ENCODE results near the gene TMEM235.

Gene TMEM235

DNA sequence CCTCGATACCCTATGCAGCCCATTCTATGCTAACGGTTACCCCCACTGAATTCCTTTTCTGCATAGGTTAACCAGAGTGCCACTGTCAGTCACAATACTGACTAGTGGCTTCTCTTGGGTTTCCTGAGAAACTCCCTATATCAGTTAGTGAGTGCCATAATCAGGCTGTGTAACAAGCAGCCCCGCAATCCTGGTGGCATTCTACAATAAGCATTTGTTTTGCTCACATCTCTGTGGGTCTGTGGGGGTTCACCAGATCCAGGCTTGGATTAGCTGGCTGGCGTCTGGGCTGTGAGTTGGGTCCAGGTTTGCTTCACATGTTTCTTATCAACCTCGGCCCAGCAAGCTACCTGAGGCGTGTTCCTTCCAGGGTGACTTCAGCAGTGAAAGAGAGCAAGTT, 42.4 kb downstream of the TMEM235 start:
- no peak for DNase-seq

GRCh38 chr17:78275355-78275754, 43.9 kb downstream of the TMEM235 start:
- DNase-seq, result no peak

DNA sequence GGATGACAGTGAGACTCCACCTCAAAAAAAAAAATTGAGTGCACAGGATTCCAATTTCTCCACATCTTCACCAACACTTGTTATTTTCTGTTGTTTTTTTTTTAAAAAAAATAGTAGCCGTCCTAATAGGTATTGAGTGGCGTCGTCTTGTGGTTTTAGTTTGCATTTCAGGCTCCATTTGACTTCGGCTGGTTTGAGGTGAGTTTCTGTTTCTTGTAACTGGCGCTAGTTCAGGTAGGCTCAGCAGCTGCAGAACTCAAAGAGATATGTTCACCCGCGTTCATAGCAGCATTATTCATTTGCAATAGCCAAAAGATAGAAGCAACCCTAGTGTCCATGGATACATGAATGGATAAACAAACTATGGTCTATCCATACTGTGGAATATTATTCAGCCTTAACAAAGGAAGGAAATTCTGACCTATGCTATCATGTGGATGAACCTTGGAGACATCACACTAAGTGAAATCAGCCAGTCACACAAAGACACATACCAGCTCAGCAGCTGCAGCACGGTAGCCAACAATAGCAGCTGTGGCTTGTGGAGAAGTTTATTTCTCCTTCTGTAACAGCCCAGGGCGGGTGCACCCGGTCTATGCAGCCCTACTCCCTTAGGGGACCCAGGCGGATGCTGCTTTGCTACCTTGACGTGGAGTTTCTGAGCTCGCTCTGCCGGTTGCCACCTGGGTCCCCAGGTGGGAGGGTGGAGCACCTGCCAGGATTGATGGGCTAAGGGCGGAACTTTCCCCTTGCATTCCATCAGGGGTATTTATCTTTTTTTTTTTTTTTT, 44.9 kb downstream of the TMEM235 start:
- DNase-seq, result no peak

DNA sequence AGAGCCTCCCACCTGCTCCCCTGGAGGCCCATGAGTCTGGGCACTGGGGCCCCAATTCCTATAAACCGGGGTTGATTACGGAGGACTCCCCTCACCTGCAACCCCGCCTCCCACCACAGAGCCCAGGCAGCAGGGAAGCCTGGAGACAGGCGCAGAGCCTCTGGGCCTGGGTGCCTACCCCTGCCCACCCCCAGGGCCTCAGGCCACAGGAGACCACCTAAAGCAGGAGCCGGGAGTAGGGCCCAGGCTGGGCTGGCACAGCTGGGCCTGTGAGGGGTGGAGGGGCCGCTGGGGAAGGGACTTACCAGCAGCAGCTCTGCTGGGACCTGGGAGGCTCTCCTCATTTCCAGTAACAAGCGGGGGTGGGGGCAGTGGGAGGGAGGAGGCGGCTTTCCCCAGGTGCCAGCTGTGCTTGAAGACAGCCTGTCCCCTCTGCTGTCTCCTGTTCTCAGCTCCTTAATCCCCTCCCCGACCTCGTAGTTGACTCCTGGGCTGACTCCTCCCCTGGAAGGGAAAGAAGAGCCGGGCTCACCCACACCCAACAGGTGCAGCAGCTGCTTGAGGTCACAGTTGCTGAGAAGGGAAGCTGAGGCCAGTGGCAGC, 46.8 kb downstream of the TMEM235 start:
- no peak for DNase-seq

DNA sequence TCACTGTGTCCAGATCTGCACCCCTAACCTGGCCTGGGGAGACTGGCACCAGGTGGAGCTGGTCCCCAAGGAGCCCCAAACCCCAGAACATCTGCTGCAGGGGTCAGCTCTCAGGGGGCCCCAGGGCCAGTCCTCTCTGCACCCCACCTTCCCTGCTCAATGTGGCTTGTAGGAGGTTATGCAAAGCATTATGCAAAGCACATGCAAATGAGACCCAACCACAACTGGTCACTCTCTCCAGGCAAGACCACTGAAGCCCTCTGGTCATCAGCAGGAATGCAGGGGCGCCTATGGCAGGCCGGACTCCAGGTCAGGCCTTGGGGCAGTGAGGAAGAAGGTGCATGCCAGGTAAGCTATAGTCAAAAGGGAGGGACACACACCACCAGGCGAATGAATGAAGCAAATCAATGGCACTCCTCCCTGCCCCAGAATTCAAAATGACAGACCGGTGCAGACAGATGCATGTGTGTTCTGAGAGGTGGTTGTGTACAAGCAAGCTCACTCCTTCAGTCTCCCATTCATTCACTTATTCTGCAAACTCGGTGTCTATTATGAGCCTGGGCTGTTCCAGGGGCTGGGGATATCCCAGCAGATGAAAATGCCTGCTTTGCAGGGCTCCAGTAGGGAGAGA, 48.0 kb downstream of the TMEM235 start:
- no peak for DNase-seq

- DNase-seq, result no peak
These were observed 49.9 kb downstream of the TMEM235 start for GRCh38 chr17:78281249-78281845.

DNA sequence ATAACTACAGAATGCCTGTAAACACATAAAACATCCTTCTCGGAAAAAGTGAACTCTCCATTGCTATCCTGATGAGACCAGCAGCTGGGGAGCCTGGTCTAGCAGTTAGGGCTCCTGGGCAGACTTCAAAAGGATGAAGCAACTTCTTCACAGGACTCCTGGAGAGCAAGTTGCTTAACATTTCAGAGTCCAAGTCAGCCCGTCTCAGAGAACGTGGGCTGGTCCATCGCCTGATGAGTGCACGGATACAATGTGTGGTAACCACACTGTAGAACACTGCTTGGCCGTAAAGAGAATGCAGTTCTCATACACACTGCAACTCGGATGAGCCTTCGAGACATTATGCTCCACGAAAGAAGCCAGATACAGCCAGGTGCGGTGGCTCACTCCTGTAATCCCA, 52.7 kb downstream of the TMEM235 start:
- DNase-seq, result no peak

- no peak for DNase-seq
These were observed 57.6 kb downstream of the TMEM235 start for GRCh38 chr17:78289004-78289403.

GRCh38 chr17:78289802-78290363, 58.5 kb downstream of the TMEM235 start:
- peak; percentile 52 for DNase-seq

Measured in GF-D8 (cell line).